GM10266 (cell line): Measurements from ENCODE around the gene TRAF3.

Source experiments
- DNase-seq: peaks from one replicate; pipeline ENCODE4 v3.0.0; 2012; ENCODE audit errors: extremely low spot score
- TF ChIP-seq, protein P1 (sequence below): IDR thresholded peaks from 2 replicates; pipeline ENCODE4 v1.5.1; 2012; ENCODE audit warnings: mild to moderate bottlenecking, low read depth; ENCODE audit not compliant: control insufficient read depth, insufficient read depth; ENCODE audit errors: missing control alignments

The TRAF3 gene

GRCh38 chr14:102949062-102949800 lies 172.0 kb downstream of the TRAF3 start:
- TF ChIP-seq, protein P1, sequence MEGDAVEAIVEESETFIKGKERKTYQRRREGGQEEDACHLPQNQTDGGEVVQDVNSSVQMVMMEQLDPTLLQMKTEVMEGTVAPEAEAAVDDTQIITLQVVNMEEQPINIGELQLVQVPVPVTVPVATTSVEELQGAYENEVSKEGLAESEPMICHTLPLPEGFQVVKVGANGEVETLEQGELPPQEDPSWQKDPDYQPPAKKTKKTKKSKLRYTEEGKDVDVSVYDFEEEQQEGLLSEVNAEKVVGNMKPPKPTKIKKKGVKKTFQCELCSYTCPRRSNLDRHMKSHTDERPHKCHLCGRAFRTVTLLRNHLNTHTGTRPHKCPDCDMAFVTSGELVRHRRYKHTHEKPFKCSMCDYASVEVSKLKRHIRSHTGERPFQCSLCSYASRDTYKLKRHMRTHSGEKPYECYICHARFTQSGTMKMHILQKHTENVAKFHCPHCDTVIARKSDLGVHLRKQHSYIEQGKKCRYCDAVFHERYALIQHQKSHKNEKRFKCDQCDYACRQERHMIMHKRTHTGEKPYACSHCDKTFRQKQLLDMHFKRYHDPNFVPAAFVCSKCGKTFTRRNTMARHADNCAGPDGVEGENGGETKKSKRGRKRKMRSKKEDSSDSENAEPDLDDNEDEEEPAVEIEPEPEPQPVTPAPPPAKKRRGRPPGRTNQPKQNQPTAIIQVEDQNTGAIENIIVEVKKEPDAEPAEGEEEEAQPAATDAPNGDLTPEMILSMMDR: no peak
- no peak for DNase-seq

DNA sequence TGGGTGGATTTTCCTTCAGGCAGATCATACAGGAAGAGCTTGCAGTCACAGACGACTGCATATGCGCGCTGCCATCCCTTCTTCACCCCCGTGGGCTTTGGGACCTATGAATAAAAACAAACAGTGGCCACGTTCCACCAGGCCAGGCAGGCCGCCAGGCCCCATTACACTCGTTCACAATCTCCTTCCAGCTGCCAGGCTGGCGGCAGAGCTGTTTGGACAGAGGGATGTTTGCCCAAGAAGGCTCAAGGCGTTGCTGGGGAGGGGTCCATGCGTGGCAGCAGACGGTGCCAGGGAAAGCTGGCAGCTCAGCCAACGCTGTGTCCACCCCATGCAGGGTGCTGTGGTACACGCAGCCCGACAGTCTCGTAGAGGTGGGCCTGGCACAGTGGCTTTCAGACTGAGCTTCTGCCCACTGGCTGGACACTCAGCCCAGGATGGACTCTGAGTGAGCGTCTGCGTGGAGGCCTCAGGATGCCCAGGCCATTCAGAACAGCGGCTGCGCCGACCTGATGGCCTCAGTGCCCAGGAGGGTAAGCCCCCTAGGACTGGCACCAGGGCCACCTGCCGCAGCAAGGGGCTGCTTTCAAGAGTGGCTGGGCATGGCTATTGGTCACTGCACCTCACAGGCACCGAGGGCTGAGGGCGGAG lies 172.7 kb downstream of the TRAF3 start:
- no peak for DNase-seq
- TF ChIP-seq, protein P1: no peak

- TF ChIP-seq, protein P1: no peak
- no peak for DNase-seq
Observed at GRCh38 chr14:102951034-102951433, 173.8 kb downstream of the TRAF3 start.

GRCh38 chr14:102951799-102952198 lies 174.6 kb downstream of the TRAF3 start:
- DNase-seq: no peak
- TF ChIP-seq, protein P1: no peak

GRCh38 chr14:102952276-102952675 lies 175.0 kb downstream of the TRAF3 start:
- TF ChIP-seq, protein P1: no peak

DNA sequence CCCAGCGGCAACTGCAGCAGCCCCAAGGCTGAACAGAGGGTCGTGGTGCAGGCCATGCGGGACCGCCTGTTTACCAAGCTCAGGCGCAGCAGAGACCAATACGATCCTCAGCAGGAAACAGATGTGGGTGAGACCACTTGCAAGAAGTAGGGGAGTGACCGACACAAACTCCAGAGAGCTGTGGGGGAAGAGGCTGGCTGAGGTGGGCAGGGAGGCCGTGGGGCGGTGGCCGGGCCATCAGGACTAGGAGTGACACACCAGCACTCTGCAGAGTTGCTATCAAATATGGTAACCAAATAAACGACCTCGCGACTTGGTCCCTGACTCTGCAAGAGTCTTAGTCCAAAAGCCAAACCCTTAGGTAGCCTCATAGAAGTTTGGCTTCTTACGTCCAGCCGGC lies 175.9 kb downstream of the TRAF3 start:
- TF ChIP-seq, protein P1: no peak

More at GRCh38 chr14:102952276-102952675, 175.0 kb downstream of the TRAF3 start:
- no peak for DNase-seq

More for the DNA sequence above, 175.9 kb downstream of the TRAF3 start:
- DNase-seq: no peak
